ENCODE results near the gene SEMA4G.

DNA sequence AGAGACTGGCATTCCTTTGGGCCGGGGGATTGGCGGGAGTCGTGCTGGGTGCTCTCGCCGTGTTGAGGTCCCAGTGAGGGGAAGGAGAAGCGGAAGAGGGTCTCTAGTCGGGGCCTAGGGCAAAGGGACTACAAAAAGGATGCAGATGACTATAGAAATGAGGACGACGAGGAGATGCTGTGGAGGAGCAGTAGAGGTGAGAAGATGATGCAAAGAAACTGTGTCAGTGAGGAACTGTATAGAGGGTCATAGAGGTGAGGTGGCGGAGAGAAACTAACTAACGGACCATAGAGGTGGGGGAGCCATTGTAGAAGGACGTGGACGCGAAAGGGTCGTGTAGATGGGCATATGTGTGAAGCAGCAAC is 18.4 kb downstream of the SEMA4G start:
- TF ChIP-seq, protein P1, sequence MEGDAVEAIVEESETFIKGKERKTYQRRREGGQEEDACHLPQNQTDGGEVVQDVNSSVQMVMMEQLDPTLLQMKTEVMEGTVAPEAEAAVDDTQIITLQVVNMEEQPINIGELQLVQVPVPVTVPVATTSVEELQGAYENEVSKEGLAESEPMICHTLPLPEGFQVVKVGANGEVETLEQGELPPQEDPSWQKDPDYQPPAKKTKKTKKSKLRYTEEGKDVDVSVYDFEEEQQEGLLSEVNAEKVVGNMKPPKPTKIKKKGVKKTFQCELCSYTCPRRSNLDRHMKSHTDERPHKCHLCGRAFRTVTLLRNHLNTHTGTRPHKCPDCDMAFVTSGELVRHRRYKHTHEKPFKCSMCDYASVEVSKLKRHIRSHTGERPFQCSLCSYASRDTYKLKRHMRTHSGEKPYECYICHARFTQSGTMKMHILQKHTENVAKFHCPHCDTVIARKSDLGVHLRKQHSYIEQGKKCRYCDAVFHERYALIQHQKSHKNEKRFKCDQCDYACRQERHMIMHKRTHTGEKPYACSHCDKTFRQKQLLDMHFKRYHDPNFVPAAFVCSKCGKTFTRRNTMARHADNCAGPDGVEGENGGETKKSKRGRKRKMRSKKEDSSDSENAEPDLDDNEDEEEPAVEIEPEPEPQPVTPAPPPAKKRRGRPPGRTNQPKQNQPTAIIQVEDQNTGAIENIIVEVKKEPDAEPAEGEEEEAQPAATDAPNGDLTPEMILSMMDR (IDR thresholded peaks at IDR 0.05 in 2 of 3, conservative IDR thresholded peaks at IDR 0.05 in 1 of 3; ENCODE audit: borderline replicate concordance in 1 of 3, insufficient read depth in 1 of 3, low read depth in 2 of 3, low read length in 2 of 3): no peak
- no peak for TF ChIP-seq POLR2AphosphoS5 (IDR thresholded peaks at IDR 0.05; ENCODE audit: low read depth, low read length)
- no peak for TF ChIP-seq POLR2A (IDR thresholded peaks at IDR 0.05; ENCODE audit: borderline replicate concordance, extremely low read depth, insufficient read depth, insufficient read length)

All from HCT116 (cell line).